NCI-H774 (cell line): ENCODE results near the gene NUP50.

Experiments used
- DNase-seq: peaks from one replicate; lab custom pipeline; 2025; lab: John Stamatoyannopoulos, UW

Gene NUP50

GRCh38 chr22:45230026-45230721, 66.4 kb downstream of the NUP50 start:
- DNase-seq = no peak

DNA sequence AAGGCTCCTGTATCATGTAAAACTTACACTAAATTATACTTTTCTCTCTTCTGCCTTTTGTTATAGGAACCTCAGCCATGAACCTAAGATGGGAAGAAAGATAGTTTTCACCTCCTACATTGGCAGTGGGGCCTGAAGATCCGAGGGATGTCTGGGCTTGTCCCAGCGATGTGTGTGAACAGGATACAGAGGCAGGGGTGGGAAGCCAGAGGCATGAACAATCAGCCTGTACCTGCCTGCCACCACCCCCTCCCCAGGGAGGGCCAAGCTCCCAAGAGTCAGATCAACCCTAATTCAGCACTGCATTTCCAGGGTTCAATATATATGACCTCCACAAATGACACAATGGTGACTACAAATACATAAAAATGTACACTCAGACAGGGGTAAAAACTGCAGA, 67.6 kb downstream of the NUP50 start:
- DNase-seq = no peak

DNA sequence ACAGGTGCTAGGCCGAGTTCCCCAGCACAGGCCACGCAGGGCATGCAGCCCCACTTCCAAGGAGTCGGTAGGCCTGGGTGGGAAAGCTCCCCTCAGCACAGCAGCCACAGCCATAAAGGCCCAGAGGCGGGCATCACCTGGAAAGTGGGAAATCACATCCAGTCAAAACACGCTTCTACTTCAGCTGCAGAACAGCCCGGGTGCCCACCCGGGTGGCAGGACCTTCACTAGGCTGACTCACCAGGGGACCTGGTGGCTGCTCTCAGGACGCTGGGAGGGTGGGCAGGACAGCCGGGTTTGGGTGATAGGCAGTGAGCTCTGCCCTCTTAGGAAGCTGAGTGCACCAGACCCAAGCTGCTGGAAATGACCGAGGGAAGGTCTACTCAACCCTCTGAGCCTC, 69.7 kb downstream of the NUP50 start:
- DNase-seq = no peak

DNA sequence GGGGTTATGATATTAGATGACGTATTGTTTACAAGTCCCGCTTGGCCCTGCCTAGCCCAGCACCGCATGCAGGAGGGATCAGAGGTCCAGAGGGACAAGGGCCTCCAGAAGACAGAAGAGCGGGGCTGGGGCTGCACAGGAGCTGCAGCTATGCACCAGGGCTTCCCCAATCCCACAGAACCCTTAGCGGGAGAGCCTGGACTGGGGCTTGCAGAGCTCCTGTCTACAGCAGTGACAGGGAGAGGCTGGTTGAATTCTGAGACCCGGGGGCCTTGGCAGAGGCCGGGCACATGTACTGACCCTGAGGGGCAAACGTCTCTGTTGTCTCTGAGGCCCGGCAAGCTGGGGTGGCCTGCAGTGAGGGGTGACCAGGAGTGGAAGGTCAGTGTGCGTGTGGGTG, 70.1 kb downstream of the NUP50 start:
- no peak for DNase-seq

DNA sequence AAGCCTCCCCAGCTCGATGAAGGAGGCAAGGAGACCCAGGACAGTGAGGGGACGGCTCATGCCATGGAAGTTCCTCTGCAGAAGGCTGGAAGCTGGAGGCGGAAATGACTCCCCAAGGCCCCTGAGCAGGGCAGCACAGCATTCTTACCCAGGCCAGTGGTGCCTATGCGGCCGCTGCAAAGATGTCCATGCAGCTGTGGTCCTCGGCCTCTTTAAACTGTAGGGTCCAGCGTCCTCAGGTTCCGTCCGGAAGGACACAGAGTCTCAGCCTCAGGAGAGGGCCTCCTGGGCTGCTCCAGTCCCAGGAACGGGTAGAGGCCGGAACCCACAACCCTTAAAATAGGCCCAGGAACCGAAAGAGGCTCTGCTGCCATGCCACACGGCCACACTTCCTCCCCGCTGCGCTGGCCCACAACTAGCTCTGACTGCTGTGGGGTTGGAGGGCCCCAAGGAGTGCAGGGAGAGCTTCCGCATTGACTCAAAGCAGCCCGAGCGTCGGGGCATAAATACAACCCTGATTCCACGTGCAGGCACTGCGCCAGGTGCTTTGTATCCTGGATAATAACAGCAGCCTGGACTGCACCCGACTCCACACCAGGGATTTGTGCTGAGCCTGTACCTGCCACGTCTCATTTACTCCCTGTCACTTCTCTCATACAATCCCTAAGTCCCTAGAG, 71.5 kb downstream of the NUP50 start:
- no peak for DNase-seq

DNA sequence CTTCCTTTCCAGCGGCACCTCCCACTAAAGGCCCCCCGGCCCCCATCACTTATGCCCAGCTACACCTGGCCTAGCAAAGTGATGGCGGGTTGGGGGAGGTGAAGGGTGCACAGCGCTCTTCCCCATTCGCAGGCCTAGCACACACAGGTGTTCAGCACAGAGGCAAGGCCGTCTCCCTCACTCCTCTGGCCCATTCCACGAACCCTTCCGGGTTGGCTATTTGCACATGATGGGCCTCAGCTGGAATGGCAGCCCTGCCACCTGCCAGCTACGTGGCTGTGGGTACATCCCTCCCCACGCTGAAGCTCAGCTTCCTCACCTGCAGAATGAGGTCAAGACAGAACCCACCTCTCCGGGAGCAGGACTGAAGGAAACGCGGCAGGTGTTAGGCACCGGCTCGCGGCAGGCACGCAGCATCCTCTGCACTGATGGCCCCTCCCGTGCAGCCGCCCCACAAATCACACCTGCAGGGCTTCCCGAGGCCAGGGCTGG, 72.2 kb downstream of the NUP50 start:
- DNase-seq = peak; percentile 11

DNA sequence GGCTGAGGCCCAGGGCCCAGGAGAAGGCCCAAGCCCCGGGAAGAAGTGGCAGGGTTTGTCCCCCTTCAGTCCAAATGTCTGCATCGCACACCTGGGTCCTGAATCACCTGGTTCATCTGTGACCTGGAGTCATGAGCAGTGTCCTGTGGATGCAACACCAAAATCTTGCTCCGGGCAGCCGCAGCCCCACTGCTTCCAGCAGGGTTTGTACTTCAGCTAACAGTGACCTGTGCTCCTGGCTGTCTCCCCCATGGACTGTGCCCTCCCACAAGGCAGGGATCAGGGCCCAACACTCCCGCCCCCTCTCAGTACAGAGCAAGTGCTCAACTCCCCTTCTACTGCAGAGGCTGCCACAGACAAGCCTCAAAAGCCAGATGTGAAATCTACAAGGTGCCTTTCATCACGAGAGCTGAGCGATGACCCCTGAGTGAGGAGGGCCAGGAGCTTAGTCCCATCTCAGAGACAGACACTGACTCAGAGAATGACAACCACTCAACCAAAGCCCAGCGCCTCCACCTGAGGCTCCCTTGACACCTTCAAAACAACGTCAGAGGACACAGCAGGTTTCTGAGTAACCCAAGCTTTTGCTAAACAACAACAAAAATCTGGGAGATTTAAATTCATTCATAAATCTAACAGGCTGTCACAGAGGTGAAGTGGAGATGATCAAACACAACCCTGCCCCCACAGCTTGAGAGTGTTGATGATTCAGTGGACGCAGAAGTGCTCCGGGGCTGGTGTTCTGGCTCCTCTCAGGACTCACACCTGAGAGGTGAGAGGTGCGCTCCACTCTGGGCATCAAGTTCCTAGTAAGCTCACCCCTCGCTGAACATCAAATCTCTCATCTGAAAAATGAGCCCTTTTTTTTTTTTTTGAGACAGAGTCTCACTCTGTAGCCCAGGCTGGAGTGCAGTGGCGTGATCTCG, 73.6 kb downstream of the NUP50 start:
- DNase-seq = no peak
